ENCODE measurements around the gene S100A4.

S100A4 gene

DNA sequence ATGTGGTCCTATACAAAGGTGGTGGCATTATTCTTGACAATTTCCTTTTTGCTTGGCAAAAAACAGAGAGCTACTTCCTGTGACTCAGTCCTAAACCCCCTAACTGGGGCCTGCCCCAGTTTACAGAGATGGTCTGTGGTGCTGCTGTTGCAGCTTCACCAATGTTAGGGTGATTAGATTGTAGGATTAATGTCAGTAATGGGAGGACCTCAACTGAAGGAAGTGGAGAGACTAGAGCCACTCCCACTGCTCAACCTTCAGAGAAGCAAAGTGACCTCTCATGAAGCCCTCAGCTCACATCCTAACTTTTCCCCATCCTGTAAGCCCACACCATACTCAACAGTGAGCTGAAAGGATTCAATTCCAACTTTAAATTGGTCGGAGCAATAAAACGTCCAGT, 13.4 kb downstream of the S100A4 start:
- TF ChIP-seq TAF1 (IDR thresholded peaks at IDR 0.05; ENCODE audit: borderline replicate concordance, insufficient read depth, low read length), result no peak
- TF ChIP-seq, protein P1, sequence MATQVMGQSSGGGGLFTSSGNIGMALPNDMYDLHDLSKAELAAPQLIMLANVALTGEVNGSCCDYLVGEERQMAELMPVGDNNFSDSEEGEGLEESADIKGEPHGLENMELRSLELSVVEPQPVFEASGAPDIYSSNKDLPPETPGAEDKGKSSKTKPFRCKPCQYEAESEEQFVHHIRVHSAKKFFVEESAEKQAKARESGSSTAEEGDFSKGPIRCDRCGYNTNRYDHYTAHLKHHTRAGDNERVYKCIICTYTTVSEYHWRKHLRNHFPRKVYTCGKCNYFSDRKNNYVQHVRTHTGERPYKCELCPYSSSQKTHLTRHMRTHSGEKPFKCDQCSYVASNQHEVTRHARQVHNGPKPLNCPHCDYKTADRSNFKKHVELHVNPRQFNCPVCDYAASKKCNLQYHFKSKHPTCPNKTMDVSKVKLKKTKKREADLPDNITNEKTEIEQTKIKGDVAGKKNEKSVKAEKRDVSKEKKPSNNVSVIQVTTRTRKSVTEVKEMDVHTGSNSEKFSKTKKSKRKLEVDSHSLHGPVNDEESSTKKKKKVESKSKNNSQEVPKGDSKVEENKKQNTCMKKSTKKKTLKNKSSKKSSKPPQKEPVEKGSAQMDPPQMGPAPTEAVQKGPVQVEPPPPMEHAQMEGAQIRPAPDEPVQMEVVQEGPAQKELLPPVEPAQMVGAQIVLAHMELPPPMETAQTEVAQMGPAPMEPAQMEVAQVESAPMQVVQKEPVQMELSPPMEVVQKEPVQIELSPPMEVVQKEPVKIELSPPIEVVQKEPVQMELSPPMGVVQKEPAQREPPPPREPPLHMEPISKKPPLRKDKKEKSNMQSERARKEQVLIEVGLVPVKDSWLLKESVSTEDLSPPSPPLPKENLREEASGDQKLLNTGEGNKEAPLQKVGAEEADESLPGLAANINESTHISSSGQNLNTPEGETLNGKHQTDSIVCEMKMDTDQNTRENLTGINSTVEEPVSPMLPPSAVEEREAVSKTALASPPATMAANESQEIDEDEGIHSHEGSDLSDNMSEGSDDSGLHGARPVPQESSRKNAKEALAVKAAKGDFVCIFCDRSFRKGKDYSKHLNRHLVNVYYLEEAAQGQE (IDR thresholded peaks at IDR 0.05; ENCODE audit: insufficient read depth in 1 of 2, low read depth in 2 of 2, low read length in 2 of 2), result no peak
- no peak for TF ChIP-seq POLR2AphosphoS5 (IDR thresholded peaks at IDR 0.05; ENCODE audit: low read depth, low read length)
- TF ChIP-seq SIN3A (IDR thresholded peaks at IDR 0.05; ENCODE audit: borderline replicate concordance, insufficient read depth, low read length), result no peak
- no peak for TF ChIP-seq FOXP2 (optimal IDR thresholded peaks at IDR 0.05; ENCODE audit: borderline replicate concordance, extremely low read depth, extremely low read length, insufficient read depth)

DNA sequence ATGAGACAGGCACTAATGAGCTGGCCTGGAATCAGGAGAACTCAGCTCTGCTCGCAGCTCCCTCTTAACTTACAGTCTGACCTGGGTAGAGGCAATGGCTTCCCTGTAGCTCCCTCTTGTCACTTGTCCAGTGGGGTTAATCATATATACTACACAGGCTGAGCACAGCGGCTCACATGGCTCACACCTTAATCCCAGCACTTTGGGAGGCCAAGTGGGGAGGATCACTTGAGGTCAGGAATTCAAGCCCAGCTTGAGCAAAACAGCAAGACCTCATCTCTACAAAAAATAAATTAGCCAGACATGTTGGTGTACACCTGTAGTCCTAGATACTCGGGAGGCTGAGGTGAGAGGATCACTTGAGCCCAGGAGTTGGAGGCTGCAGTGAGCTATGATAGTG, 14.0 kb downstream of the S100A4 start:
- TF ChIP-seq POLR2AphosphoS5 (IDR thresholded peaks at IDR 0.05; ENCODE audit: low read depth, low read length), result no peak
- no peak for TF ChIP-seq FOXP2 (optimal IDR thresholded peaks at IDR 0.05; ENCODE audit: borderline replicate concordance, extremely low read depth, extremely low read length, insufficient read depth)
- TF ChIP-seq, protein P1 (IDR thresholded peaks at IDR 0.05; ENCODE audit: insufficient read depth in 1 of 2, low read depth in 2 of 2, low read length in 2 of 2), result no peak
- no peak for TF ChIP-seq SIN3A (IDR thresholded peaks at IDR 0.05; ENCODE audit: borderline replicate concordance, insufficient read depth, low read length)
- TF ChIP-seq TAF1 (IDR thresholded peaks at IDR 0.05; ENCODE audit: borderline replicate concordance, insufficient read depth, low read length), result no peak

DNA sequence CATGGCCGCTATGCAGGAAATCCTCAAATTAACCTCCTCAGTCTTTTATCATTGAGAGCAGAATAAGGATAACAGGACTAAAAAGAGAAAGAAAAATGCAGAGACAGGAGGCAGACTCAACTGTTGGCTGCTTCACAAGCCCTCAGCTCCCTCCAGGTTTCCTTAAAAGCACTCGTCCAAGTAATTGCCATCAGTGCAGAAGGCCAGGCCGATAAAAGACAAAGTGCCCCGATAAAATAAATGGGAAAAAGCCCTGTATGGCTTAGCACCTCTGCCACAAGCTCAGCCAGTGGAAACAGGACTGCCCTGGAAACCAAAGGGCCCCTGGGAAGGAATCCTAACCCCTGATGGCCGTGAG, 17.9 kb downstream of the S100A4 start:
- TF ChIP-seq TAF1 (IDR thresholded peaks at IDR 0.05; ENCODE audit: borderline replicate concordance, insufficient read depth, low read length) (no peak), FOXP2 (optimal IDR thresholded peaks at IDR 0.05; ENCODE audit: borderline replicate concordance, extremely low read depth, extremely low read length, insufficient read depth) (no peak), POLR2AphosphoS5 (IDR thresholded peaks at IDR 0.05; ENCODE audit: low read depth, low read length) (no peak), SIN3A (IDR thresholded peaks at IDR 0.05; ENCODE audit: borderline replicate concordance, insufficient read depth, low read length) (no peak)
- TF ChIP-seq, protein P1 (IDR thresholded peaks at IDR 0.05; ENCODE audit: insufficient read depth in 1 of 2, low read depth in 2 of 2, low read length in 2 of 2), result no peak

DNA sequence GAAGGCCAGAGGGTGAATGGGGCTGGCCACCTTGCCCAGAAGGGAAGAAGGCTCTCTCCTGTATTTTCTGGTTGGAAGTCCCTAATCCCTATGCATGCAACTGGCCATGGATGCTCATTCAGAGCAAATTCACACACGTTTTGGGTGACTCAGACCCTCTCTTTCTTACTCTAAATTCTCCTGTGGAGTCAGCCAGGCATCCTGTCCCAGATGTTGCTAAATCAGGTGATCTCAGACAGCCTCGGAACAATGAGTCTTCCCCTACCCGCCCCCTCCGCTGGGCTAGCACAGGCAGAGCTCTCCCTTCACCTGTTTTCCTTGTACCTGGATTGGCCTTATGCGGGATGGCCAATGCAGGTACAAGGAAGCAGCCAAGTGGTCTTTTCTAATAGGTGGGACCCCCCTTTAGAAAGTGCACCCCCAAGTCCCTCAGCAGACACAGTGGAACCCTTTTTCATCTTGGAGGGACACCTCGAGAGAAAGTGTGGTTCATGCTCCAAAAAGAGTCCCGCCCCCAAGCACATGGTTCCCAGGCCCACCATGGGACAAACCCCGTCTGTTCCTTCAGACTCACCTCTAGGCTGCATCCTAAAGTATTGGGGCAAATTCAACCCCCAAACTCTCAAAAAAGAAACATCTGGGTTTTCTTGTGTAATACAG, 18.5 kb downstream of the S100A4 start:
- TF ChIP-seq SIN3A (IDR thresholded peaks at IDR 0.05; ENCODE audit: borderline replicate concordance, insufficient read depth, low read length) (no peak), POLR2AphosphoS5 (IDR thresholded peaks at IDR 0.05; ENCODE audit: low read depth, low read length) (no peak), FOXP2 (optimal IDR thresholded peaks at IDR 0.05; ENCODE audit: borderline replicate concordance, extremely low read depth, extremely low read length, insufficient read depth) (no peak), TAF1 (IDR thresholded peaks at IDR 0.05; ENCODE audit: borderline replicate concordance, insufficient read depth, low read length) (no peak)
- TF ChIP-seq, protein P1 (IDR thresholded peaks at IDR 0.05; ENCODE audit: insufficient read depth in 1 of 2, low read depth in 2 of 2, low read length in 2 of 2), result no peak
